GM18505 (cell line): ENCODE data around the gene FAM124B.
A peak's percentile ranks its signal among the peaks of the same experiment; 100 is the strongest.
"Not testable (repeated sequence)": the region's sequence is repeated elsewhere in the genome, so short reads cannot be mapped to it uniquely, and the experiment has no call there.

Source experiments
- ATAC-seq: cut with Tn5 transposase; IDR thresholded peaks from one replicate; pipeline ENCODE4 v1.9.1; 2021; ENCODE audit not compliant: unreplicated experiment
- POLR2A ChIP-seq: IDR thresholded peaks from 4 replicates; pipeline ENCODE4 v1.6.1; 2011; ENCODE audit warnings: borderline replicate concordance; ENCODE audit not compliant: insufficient read depth, insufficient read length; ENCODE audit errors: extremely low read depth

The FAM124B gene

DNA sequence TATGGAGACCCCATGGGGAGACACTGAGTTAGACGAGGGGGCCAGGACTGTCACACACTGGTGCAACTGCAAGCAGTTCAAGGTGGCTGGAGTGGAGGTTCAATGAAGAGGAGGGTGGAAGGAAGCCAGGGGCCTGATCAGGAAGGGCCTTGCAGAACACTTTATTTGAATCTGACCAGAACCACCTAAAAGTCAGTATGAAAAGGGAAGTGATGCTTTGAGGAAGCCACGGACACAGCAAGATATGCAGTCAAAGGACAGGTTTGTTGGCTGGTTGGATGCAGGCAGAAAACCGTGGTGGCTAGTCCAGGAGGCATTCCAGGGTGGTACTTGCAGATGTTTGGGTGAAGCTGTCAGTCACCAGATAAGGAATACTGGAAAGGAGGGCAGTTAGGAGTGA is 3.5 kb upstream of the FAM124B start:
- peak; percentile 52 for ATAC-seq
- TF ChIP-seq POLR2A = no peak

GRCh38 chr2:224404796-224405195 is 2.9 kb upstream of the FAM124B start:
- ATAC-seq = no peak

GRCh38 chr2:224403657-224404056 is 1.8 kb upstream of the FAM124B start:
- no peak for ATAC-seq
- no peak for TF ChIP-seq POLR2A

More at GRCh38 chr2:224404796-224405195, 2.9 kb upstream of the FAM124B start:
- TF ChIP-seq POLR2A = no peak

GRCh38 chr2:224400886-224401632 is 848 bp downstream of the FAM124B start:
- TF ChIP-seq POLR2A = no peak
- ATAC-seq = no peak

DNA sequence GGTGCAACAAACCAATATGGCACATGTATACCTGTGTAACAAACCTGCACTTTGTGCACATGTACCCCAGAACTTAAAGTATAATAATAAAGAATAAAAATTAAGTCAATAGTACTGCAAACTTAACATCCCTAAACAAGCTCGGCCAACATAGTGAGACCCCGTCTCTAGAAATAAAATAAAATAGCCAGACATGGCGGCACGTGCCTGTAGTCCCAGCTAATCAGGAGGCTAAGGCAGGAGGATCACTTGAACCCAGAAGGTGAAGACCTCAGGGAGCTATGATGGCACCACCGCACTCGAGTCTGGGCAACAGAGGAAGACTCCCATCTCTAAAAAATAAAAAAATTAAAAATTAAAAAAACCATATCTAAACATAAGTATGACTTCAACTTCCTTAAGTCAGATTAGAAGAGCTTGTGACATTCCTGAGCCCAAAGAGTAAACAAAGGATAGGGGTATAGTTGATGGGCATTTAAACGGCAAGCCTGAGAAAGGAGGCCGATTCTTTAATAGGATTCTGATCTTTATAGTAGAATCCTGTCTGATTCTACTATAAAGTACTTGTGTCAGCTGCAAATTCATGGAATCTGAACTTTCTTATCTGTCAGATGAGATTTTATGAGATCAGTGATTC is 1.6 kb downstream of the FAM124B start:
- TF ChIP-seq POLR2A = no peak

DNA sequence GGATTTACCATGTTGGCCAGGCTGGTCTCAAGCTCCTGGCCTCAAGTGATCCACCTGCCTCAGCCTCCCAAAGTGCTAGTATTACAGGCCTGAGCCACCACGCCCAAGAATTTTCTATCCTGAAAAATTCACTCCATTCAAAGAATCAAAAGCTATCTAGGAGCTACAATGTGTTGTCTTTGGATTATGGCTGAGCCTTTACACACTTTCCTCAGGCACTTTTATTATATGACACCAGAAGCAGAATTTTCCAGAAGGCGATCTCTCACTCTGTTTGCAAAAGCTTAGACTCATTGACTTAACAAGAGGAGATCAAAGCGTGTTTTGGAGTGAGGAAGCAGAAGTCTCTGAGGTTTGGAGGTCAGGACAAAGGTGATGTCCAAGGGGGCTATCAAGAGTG is 3.6 kb downstream of the FAM124B start:
- no peak for TF ChIP-seq POLR2A
- ATAC-seq = no peak

More for the DNA sequence above, 1.6 kb downstream of the FAM124B start:
- ATAC-seq = no peak

DNA sequence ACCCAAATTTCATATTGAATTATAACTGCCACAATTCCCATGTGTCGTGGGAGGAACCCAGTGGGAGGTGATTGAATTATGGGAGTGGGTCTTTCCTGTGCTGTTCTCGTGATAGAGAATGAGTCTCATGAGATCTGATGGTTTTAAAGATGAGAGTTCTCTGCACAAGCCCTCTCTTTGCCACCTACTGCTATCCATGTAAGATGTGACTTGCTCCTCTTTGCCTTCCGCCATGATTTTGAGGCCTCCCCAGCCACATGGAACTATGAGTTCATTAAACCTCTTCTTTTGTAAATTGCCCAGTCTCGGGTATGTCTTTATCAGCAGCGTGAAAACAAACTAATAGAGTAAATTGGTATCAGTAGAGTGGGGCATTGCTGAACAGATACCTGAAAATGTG is 4.8 kb downstream of the FAM124B start:
- not testable (repeated sequence) for ATAC-seq

DNA sequence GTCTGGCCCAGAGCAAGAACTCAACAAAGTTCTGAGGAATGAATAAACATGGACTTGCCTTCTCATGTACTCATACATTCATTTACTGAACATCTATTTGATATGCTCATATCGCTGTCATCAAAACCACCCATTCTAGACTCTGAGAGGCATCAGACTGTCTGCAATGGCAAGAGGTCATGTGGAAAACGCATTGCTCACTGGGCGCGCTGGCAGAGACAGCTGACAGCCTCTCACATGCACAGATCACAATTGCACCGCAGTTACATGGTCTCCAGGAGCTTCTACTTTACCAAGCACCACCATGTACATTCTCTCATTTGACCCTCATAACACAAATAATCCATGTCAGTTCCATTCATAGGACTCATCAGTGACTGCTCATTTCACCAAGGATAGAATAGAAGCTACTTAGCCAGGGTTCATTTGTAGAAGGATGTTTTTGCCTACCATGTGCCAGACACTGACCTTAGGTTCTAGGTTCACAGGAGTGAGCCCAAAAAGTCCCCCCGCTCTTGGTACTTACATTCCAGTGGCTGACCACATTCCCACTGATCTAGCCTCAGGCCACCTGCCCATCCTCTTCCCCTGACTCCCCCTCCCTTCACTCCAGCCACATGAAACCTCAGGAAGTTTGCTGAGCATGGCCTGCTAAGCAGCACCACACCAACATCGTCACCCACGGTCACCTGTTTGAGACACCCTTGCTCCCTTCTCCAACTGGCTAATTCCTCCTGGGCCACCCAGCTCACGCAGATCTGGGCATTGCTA is 6.1 kb downstream of the FAM124B start:
- TF ChIP-seq POLR2A = no peak

GRCh38 chr2:224393157-224393872 is 8.6 kb downstream of the FAM124B start:
- ATAC-seq = no peak
- no peak for TF ChIP-seq POLR2A

More for the DNA sequence above, 6.1 kb downstream of the FAM124B start:
- no peak for ATAC-seq

DNA sequence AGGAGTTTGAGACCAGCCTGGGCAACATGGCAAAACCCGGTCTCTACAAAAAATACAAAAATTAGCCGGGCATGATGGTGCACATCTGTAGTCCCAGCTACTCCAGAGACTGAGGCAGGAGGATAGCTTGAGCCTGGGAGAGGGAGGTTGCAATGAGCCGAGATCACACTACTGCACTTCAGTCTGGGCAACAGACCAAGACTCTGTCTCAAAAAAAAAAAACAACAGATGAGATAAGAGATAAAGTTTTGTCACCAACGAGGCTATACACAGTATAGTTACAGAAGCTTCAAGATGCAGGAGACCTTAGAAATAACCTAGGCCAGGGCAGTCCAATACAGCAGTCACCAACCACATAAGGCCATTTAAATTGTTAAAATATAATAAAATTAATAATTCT is 9.4 kb downstream of the FAM124B start:
- no peak for TF ChIP-seq POLR2A
- no peak for ATAC-seq

DNA sequence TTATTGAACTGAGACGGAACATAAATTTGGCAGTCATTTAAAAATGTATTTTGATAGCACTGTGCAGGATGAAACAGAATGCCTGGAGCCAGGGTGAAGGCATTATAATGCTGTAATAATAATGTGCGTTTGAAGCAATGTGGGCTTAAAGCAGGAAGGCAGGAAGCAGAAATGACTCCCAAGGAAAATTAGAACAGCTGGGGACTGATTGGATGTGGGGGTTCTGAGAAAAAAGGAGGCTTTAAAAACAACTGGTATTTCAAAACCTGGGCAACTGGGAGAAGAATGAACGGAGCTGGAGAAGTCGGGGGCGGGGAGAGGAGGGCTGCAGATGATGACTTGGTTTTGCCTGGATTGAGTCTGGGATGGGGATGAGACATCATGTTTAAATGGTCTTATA is 12.6 kb downstream of the FAM124B start:
- ATAC-seq = no peak
- TF ChIP-seq POLR2A = no peak

DNA sequence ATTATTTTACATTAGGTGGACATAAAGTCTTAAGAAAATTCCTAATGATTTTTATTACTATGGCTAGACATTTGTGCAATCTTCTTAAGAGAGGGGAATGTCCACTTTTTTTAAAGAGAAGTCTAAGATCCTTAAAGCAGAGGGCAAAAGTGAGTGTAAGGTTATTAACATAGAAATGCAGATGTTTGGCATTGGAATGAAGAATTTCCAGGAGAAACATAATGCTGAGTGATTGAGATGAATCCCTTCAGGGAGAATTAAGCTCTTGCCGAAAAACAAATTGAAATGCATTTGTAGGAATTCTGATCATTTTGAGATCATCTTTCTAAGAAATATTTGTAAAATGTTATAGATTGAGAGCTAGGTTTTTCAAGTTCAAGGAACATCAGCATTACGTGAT is 15.0 kb downstream of the FAM124B start:
- TF ChIP-seq POLR2A = no peak

DNA sequence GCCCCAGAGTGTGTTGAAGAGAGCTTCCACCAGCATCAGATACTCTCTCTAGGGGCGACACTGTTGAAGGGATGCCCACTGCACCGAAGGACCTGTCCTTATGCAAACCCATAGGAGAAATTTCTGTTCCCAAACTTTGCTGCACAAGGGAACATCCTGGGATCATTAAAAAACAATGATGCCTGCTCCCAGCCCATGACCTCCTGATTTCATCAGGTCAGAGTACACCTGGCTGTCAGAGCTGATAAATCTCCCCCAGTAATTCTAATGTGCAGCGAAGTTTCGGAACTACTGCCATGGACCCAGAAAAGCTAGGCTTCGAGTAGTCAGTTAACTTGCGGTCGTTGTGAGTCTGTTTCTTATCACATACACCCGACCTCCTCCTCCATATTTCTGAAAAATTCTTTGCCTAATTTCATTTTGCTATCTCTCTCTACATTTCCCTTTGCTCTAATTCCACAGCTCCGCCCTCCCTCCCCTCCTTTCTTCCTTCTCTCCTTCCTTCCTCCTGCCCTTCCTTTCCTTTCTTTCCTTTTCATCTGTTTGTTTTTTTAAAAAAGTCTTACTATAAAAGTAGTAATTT is 18.8 kb downstream of the FAM124B start:
- no peak for TF ChIP-seq POLR2A
- ATAC-seq = no peak

More for the DNA sequence above, 15.0 kb downstream of the FAM124B start:
- no peak for ATAC-seq

GRCh38 chr2:224382280-224382647 is 19.6 kb downstream of the FAM124B start:
- not testable (repeated sequence) for ATAC-seq
